Measurements from ENCODE around the gene RAD51B.

RAD51B gene

DNA sequence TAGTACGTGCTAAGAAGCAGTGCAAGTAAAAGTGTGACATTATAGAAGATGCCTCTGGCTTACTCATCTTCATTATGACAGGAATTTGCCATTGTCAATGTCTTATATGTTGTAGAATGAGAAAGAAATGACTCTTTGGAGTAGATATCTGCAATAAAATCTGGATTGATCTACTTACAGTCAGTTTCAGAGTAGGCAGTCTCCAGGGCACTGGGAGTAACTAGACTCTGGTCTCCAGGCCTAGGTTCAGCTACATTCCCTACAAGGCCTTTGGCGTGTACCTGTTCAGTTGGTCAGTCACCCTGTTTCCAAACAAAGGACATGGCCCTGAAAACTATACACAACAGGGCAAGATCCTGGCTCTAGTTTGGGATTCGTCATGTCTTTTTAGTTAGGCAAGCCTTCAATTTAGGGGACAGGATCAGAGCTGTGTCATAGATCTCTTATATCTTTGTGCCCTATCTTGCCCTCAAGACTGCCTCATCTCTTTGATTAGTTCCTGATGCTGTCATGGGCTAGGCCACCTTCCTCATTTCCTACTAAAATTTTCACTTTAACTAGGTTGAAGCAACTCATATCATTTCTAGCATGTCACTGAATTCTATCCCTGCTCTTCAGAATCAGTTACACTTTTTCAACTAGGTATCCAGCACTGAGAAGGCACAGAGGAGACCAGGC, 410.0 kb downstream of the RAD51B start:
- no peak for DNase-seq (ENCODE audit: low read depth in 1 of 2, low spot score in 1 of 2)

DNA sequence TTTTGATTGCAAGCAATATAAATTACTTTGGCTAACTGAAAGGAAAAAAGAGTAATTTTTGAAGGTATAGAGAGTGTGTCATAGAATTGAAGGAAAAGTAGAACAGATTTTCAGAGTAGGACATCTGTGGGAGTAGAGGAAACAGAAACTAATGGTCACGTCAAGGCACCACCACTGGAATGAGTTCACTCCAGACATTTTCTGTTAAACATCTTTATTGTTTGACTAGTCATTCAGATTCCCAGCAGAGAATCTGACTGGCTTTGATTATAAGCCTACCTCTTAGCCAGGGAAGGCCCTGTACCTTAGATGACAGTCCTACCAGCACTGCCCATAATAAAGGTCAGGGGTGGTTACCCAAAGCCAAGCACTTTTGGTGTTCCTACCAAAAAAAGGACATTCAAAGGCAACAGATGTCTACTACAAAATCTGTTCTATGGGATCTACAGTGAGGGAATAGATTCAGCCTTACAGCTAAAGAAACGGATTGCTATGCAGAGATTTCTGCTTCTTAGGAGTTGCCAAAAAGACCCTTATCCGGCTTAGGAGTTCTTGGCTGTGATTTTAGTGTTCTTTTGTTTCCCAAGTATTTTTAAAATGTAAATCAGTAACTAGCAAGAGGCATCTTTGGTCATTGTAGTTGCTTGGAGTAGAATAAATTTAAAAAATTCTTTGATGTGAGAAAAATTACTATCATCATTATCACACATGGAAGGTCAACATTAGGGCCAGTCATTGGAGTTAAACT, 410.8 kb downstream of the RAD51B start:
- no peak for DNase-seq (ENCODE audit: low read depth in 1 of 2, low spot score in 1 of 2)

DNA sequence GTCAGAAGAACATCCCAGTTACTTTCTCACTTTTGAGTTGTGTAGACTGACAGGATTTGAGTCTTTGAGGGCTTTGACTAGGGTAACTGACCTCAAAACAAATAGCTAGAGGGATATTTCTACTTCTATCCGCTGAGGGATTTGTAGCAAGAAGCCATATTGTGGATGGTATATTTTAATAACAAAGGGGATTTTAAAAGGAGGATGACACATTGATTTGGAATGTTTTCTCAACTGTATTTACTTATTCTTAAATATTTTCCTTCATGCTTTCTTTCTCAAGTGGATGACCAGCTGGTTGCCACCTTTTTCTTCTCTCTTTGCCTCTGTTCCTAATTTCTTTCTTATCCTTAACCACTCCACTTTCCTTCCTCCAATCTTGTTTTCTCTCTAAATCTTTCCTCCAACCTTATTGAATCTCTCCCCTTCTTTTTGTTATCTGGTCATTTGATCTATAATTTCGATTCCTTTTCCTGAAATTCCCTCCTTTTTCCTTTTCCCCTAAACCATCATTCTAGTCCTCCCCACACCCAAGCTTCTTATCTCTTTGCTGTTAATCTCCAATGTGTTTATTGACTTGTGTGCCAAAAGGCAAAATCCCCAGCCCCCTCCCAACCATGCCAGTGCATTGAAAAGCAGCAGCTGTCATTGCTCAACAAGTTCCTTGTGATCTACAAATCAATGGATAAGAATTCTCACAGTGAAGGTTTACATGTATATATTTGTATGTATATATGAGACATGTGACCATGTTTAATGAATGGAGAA, 411.6 kb downstream of the RAD51B start:
- DNase-seq (ENCODE audit: low read depth in 1 of 2, low spot score in 1 of 2), result no peak

DNA sequence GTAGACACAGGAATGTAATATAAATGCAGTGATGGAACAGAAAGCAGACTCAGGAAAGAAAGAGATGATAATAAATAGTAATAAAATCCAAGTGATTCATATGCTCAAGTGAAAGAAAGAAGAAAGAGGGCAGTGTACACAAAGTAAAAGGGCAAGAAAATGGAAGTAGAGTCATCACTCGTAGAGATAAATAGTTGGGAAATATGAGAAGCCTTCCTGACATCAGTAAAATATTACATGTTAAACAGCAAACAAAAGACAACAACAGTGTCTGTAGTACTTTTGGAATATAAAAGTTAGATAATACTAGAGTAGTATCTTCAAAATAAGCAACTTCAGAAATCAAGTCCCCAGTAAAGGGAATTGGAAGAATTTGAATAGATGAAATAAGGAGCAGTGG, 412.3 kb downstream of the RAD51B start:
- no peak for DNase-seq (ENCODE audit: low read depth in 1 of 2, low spot score in 1 of 2)

DNA sequence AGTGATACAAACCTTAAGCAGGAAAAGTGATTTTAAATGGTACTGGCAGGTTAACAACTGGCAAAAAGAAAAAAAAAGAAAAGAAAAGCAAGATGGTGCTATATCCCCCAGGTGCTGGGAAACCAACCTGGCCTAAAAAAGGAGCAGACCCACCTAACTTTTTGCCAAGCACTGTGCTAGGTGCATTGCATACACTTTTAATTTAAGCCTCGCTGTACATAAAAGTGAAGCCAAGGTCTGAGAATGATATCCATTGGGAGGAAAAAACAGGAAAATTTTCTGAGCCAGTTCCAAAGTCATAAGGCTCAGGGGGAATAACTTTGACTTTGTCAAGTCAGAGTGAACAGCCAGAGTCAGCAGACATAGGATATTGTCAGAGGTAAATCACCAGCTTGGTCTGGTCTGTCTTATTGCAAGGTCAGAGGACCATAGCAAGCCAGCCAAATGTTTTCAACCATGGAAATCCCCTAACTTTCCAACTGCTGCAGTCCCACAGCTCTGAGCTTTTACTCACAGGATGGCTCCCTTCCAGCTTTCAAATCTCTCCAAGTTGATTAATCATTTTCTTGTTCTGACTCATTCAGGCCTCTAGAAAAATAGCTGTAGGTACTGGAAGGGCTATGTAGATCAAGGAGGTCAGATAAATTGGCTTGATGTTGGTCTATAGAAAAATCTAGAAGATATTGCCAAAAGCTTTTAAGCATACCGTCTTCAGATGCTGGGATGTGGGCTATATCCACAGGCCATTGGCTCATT, 412.9 kb downstream of the RAD51B start:
- peak in 1 of 2 donors; percentile 56 for DNase-seq (ENCODE audit: low read depth in 1 of 2, low spot score in 1 of 2)

DNA sequence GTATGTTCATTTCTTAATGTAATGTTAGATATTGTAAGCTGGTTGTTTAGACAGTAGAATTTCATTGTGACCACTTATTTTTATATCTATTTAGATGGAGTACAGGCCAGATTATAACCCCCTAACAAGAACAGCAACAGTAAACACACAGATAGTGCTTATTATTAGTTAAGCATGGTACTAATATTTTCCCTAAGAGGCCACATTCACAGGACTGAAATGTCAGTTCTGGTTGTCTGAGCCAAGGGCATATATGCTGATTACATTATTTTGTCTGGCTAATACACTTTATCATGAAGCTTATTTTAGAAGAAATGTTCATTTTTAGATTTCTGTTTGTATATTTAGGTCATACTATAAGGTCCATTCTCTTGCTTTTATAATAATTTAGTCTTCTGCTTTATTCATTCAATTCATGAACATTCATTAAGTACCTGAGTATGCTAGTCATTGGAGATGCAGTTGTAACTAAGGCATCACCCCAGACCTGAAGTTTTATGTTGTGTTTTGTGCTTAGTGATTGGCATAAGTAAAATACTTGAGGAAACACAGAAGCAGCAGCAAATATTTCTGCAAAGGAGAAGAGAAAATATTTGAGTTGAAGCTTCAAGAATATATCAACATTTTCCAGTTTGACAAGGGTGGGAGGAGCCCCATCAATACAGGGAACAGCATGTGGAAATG, 413.7 kb downstream of the RAD51B start:
- DNase-seq (ENCODE audit: low read depth in 1 of 2, low spot score in 1 of 2), result no peak

DNA sequence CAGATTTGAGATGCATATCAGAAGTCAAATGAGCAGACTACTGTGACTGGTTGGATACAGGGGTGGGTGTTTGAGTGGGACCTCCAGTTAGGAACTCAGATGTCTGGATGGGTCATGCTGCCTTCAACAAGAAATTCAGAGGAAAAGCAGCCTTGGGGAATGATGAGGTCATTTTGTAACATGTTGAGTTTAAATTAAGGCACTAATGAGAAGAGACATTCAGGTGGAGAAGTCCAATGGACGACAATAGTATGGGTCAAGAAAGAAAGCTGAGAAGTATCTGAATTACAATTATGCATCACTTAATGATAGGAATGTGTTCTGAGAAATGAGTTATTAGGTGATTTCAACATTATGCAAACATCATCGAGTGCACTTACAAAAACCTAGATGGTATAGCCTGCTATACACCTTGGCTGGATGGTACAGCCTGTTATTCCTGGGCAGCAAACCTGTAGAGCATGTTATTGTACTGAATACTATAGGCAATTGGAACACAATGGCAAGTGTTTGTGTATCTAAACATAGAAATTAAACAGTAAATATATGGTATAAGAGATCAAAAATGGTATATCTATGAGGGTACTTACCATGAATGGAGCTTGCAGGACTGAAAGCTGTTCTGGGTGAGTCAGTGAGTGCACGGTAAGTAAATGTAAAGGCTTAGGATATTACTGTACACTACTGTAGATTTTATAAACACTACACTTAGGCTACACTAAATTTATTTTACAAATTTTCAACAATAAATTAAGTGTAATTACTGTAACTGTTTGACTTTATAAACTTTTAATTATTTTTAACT, 414.7 kb downstream of the RAD51B start:
- DNase-seq (ENCODE audit: low read depth in 1 of 2, low spot score in 1 of 2), result no peak

DNA sequence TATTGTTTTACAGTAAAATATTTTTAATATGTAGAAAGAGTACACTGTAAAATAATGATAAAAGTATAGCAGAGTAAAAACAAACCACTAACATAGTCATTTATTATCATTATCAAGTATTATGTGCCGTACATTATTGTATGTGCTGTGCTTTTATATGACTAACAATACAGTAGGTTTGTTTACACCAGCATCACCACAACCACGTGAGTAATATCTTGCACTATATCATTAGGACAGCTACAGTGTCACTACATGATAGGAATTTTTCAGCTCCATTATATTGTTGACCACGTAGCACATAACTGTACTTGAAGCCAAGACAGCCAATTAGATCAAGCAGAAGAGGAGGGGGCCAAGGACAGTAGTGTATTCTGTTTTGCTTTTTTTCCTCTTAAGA, 415.4 kb downstream of the RAD51B start:
- DNase-seq (ENCODE audit: low read depth in 1 of 2, low spot score in 1 of 2), result no peak

DNA sequence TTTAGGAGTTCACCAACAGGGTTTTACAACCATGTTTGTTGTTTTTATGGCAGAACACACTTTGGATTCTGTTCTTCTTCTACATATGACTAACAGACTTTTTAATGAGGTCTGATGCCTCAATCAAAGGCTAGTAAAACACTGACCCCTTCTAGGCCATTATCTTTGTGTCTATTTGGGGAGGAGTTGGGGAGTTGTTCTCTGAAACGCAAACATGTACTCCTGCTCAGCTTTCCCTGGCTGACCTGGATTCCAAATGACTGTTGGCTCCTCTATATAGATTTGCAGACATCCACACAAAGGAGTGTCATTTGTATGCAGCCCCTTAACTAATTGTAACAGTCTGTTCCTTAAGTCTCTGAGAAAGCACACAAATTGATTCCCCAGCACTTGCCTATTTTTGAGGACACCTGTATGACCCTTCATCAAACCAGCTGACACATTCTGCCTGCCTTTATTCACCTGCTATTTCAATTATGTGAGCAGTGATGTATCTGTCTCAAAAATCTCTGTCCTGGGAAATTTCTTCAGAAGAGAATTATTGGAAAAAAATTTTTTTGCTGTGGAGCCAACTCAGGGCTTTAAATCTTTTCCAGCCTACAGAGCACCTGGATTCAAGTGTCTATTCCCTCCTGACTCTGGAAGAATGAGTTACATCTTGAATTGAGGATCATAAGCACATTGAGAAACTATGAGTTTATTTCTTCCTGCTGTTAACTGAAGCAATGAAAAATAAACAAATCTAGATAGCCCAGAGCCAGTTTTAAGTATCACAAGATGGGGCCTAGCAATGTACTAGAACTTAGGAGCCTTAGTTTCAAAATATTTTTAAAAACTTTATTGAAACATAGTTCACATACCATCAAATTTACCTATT, 417.2 kb downstream of the RAD51B start:
- no peak for DNase-seq (ENCODE audit: low read depth in 1 of 2, low spot score in 1 of 2)

DNA sequence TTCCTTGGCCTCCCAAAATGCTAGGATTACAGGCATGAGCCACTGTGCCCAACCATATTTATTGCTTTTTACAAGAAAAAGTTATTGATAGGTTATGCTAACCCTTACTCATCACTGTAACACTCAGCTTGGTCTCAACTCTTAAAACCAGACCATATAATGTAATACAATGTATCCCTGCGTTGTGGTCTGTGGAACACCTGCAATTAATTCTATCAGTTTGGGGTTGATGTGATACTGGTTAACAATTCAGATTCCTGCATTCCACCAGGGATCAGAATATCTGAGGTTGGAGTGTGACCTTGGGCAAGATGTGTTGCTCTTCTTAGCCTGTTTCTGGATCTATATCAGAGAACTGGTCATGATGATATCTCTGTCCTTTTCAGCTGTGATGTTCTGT, 419.0 kb downstream of the RAD51B start:
- no peak for DNase-seq (ENCODE audit: low read depth in 1 of 2, low spot score in 1 of 2)

DNA sequence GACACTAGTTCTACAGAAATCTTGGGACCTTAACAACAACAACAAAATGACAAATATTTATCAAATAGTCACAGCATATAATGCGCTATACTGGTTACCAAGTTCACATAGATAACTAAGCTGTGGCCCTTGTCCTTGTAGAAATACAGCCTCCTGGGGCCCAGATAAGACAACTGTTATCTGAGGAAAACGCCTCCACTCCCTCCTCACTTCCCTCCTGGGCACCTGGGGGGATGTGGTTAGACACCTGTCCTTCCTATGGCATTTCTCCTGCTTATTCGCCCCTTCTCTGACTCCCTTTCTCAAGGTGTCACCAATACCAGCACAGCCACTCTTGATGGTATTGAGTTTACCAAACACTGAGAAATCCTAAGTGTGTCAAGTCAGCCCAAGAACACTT, 419.4 kb downstream of the RAD51B start:
- no peak for DNase-seq (ENCODE audit: low read depth in 1 of 2, low spot score in 1 of 2)

DNA sequence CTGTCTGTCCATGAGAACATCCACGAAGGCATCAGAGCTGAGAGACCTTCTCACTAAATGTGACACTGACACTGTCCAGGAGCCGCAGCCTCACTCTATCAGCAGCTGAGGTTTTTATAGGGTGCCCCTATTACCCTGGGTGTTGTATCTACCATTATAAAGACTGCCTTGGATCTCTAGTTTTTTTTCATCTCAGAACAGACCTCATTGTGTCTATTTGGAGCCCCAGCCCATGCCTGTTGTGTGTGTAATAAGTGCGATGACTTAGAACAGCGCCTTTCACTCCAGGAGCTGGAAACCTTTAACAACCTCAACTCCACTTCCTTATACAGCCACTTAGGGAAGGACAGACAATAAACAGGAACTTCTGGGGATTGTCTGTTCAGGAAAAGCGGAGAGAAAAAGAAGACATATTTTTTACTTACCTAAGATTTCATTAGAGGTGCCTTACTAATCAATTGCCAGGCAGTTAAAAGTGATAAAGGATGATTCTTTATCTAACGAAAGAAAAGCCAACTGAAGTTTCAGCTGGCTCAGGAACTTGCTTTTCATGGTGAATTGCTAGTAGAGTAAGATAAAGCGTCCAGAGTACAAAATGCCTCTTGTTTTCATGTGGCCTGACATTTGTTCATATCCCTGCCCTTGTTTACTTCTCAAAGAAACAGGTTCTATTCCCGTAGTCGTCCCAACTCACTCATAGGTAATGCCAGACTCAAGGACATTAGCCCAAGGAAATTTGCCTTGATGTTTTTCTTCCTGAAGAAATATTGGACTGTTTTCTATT, 420.6 kb downstream of the RAD51B start:
- no peak for DNase-seq (ENCODE audit: low read depth in 1 of 2, low spot score in 1 of 2)

DNA sequence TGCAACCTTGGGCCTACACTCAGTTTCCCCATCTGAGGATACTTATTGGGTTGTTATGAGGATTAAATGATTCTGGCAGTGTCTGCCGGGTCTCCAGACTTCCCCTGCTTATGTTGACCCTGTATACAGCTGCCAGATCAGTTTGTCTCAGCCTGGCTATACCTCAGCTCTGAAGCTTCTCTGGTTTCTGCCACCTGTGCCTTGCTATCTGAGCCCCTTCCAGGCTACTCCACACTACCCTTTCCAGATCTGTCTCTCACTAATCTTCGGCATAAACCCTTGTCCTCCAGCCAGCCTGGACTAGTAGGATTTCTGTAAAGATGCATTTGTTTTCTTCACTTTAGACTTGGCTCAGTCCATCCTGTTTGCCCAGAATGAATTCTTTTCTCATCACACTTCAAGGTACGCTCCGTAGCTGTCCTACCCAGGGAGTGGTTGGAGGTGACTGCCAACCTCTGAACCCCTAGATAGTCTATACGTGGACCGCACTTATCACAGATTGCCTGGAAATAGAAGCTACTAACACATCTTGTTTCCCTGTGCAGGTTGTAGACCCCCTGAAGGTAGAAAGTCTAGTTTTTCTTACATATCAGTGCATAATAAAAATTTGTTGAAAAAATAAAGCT, 422.4 kb downstream of the RAD51B start:
- no peak for DNase-seq (ENCODE audit: low read depth in 1 of 2, low spot score in 1 of 2)

DNA sequence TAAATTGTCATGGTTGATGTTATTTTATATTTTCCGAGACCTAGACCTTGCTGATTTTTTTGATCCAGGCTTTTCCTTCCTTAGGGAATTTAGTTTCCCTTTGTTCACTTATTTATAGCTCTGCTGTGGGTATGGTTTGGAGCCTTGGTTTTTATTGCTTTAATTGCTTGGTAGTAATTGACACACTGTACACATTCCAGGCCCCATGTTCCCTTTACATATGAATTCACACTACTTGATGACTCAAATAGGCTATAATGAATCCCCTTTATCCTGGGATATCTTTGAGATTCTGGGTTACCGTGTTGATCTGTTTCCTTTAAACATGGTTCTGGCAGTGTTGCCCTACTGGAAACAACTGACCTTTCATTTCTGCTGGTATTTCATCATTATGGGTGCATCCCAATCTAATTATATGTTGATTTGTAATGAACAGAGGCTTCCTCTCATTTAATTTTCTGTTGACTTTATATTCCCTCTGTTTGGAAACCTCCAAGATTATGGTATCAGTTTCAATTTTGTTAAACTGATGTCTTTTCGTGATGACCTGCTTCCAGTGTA, 424.0 kb downstream of the RAD51B start:
- no peak for DNase-seq (ENCODE audit: low read depth in 1 of 2, low spot score in 1 of 2)

DNA sequence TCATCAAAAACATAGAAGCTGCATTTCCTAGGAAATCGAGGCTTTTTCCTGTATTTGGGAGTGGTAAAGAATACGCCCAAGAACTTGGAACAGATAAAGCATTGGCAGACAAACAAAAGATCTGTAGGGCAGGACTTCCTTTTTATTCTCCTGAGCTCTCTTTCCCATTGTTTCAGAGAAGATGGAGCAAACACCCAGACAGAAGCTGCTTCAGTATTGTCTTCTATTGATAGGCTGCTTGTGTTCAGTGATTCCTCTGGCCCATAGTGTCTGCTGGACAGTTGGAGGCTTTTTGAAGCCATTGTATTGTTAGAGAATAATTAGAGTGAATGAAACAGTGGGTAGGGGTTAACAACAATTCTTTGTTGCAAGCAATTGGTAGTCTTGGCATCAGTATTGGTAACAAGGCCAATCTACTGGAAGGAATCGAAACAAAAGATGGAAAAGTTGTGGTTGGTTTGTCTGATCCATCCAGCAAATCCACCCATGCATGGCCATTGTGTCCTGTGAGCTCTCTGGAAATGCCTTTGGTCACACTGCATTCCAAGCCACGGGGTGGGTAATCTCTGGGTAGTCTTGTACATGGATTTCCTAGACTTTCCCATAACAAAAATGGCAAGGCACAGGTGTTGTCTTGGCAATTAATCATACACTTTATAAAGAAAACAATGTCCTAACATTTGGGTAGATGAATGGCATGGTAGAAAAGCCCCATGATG, 424.8 kb downstream of the RAD51B start:
- DNase-seq (ENCODE audit: low read depth in 1 of 2, low spot score in 1 of 2), result no peak

DNA sequence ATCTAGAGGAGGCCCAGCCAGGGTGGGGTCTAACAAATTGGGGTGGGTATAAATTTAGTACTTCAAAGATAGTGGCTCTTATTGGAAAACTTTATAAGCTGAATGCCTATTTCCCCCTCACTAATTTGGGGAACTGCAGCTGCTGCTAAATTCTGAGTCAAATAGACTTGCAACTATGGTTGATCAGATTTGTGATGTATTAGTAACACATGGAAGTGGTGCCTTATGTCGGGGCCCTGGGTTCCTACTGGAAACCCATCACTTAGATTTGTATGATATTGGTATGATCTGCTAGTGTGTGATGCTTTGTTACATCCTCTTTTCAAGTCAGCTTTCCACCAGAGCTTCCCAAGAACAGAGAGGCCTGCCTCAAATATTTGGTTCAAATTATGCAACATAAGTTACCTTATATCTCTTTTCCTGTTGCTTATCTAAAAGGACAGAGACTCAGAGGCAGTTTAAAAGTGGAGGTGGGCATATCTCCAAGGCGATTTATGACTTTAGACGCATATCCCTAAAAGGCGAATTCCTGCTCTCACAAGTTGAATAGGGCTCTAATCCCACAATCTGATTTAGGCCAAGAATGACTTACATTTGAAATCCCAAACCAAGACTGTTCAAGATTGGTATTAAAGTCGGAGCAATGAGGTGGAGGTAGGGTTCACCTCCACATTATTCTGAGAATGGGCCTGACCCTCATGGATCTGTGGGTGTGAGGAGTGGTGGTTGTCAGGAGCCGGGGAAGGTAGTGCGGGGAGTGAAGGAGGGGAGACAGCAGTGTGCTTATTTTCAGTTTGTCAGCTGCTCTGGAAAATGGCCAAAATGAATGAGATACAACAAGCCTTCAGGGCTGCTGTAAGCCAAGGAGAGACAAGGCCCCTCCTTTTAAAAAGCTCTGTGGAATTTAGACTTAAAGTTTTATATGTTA, 425.8 kb downstream of the RAD51B start:
- no peak for DNase-seq (ENCODE audit: low read depth in 1 of 2, low spot score in 1 of 2)
